ENCODE data around the gene LRRC25. TPM values are rescaled to one million over a fixed set of nuclear protein-coding genes. Genes with fewer than 3 reads are reported as not detected.
"Not testable (repeated sequence)": the region's sequence is repeated elsewhere in the genome, so short reads cannot be mapped to it uniquely, and the experiment has no call there.

LRRC25 gene
- total RNA-seq, 1 donor from 2014 or later: not detected

DNA sequence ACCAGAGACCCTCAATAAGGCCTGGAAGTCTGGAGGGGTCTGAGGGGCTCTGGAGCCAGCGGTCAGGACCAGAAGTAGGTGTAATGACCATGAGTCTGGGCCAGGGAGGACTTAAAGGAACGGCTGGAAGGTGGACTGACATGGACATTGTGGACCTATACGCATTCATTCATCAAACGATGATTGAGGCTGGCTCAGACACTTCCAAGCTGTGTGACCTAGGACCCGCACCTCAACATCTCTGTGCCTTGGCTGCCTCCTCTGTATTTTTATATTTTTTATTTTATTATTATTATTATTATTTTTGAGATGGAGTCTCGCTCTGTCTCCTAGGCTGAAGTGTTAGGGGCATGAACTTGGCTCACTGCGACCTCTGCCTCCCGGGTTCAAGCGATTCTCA, 9.3 kb upstream of the LRRC25 start:
- intact Hi-C loops (cut with micrococcal nuclease): no loop called here

GRCh38 chr19:18405754-18406153, 8.3 kb upstream of the LRRC25 start:
- intact Hi-C loops (cut with micrococcal nuclease): not testable (repeated sequence)

DNA sequence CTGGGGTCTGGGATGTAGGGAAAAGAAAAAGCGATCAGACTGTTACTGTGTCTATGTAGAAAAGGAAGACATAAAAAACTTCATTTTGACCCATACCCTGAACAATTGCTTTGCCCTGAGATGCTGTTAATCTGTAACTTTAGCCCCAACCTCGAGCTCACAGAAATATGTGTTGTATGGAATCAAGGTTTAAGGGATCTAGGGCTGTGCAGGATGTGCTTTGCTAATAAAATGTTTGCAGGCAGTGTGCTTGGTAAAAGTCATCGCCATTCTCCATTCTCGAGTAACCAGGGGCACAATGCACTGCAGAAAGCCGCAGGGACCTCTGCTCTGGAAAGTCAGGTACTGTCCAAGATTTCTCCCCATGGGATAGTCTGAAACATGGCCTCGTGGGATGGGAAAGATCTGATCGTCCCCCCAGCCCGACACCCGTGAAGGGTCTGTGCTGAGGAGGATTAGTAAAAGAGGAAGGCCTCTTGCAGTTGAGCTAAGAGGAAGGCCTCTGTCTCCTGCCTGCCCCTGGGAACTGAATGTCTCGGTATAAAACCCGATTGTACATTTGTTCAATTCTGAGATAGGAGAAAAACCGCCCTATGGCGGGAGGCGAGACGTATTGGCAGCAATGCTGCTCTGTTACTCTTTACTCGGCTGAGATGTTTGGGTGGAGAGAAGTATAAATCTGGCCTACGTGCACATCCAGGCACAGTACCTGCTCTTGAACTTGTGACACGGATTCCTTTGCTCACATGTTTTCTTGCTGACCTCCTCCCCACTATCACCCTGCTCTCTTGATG, 5.2 kb upstream of the LRRC25 start:
- intact Hi-C loops (cut with micrococcal nuclease): not testable (repeated sequence)

DNA sequence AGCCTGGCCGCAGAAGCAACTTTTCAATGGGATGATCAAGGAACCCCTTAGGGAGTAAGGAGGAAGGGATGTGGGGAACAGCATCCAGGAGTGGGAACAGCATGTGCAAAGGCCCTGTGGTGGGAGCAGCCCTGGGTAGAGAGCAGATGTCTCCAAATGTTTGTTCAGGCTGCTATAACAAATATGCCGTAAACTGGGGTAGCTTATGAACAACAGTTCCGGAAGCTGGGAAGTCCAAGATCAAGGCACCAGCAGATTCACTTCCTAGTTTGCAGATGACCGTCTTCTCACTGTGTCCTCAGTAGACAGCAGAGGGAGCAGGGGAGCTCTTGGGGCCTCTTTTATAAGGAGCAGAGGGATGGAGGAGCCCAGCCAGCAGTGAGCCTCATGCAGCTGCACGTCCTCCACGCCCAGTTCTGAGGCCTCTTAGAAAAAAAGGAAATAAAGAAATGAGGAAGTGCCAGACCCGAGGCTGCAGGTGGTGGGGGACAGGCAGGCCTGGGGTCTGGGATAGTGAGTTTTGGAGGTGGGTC, 4.2 kb upstream of the LRRC25 start:
- intact Hi-C loops (cut with micrococcal nuclease): no loop called here

- intact Hi-C loops (cut with micrococcal nuclease): no loop called here
Observed at GRCh38 chr19:18399008-18399407, 1.6 kb upstream of the LRRC25 start.

DNA sequence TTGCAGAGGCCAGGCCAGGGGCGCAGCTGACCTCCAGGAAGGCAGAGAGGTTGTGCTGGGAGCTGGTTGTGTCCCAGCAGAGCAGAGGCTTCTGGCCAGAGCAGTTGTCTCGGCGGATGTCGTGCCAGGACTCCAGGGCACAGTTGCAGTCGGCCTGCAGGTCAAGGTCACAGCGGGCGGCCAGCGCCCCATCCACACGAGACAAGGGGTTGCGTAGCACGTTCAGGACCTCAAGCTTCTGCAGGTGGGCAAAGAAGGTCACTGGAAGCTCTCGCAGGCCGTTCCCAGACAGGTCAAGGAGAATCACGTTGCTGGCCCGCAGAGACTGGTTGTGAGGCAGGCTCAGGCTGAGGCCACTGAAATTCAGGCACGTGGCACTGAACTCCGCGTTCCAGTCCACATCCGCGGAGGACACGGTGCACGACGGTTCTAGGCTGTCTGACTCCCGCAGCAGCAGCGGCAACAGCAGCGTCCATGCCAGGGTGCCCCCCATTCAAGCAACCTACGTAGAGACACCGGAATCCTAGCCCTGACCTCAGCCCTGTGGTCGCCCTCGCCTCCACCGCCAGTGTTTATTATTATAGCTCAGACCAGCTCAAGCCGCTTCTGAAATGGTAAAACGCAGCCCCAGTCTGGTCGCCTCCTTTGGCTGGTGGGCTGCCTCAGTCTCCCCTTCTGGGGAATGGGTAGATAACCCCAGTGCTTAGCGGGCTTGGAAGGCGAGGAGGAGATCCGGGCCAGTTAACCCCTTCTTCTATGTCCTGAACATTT, 766 bp downstream of the LRRC25 start:
- intact Hi-C loops (cut with micrococcal nuclease): no loop called here

- intact Hi-C loops (cut with micrococcal nuclease): no loop called here
Observed at GRCh38 chr19:18393836-18394235, 3.6 kb downstream of the LRRC25 start.

GRCh38 chr19:18392926-18393325, 4.5 kb downstream of the LRRC25 start:
- intact Hi-C loops (cut with micrococcal nuclease): no loop called here

GRCh38 chr19:18392417-18392816, 5.0 kb downstream of the LRRC25 start:
- intact Hi-C loops (cut with micrococcal nuclease): no loop called here

GRCh38 chr19:18391509-18392075, 5.8 kb downstream of the LRRC25 start:
- intact Hi-C loops (cut with micrococcal nuclease): no loop called here

DNA sequence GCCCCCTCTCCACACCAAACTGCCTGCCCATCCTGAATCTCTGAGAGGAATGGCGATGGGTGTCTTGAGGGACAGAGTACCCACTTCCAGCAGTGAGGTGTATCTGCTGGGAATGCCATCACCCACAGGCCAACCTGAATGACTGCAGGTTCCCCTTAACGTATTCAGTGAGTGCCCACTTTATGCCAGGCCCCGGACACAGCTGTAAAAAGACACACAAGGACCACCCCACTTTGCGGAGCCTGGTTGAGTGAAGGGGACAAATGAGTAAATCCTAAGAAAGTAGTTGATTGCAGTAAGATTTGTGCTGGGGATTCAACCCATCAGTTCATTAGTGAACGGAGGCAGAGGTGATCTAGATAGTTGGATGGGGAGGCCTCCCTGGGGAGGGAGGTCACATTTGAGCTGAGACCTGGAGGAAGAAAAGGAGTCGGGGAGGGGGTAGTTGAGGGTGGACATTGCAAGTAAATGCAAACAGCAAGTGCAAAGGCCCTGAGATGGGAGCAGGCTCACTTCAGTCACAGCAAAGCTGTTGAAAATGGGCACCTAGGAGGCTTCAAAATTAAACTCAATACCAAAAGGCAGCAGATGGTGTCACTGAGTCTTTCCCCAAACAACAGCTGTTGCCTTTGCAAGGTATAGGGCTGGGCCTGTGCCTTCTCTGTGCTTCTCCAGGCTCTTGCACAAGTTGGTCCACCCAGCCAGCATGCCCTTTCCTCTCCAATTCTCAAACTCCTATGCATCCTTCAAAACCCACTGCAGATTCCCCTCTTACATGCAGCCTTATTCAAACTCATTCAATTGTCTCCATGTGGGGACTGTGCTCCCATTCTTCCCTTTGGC, 7.1 kb downstream of the LRRC25 start:
- intact Hi-C loops (cut with micrococcal nuclease): no loop called here

GRCh38 chr19:18389726-18390064, 7.7 kb downstream of the LRRC25 start:
- intact Hi-C loops (cut with micrococcal nuclease): no loop called here

DNA sequence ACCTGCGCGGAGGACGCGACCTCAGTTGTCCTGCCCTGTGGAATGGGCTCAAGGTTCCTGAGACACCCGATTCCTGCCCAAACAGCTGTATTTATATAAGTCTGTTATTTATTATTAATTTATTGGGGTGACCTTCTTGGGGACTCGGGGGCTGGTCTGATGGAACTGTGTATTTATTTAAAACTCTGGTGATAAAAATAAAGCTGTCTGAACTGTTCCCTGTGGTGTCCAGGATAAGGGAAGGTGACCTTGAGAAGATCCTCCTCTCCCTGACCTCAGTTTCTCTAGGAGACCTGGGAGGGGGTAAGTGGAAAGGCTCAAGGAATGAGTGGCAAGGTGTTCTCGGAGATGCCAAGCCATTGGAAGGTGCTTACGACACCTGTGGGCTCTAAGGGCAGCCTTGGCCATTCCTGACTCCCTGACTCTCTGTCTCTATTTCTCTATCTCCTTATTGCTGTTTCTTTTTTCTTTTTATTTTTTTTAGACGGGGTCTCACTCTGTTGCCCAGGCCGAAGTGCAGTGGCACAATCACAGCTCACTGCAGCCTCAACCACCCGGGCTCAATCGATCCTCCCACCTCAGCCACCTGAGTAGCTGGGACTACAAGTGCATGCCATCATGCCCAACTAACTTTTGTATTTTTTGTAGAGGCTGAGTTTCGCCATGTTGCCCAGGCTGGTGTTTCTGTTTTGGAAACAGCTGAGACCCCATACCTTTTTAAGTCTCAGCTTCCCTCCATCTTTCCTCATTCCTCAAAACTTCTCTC, 8.3 kb downstream of the LRRC25 start:
- intact Hi-C loops (cut with micrococcal nuclease): loop anchor here (1.0 kb wide), 1 partner anchor 21 kb away; no protein-coding TSS in a partner anchor

DNA sequence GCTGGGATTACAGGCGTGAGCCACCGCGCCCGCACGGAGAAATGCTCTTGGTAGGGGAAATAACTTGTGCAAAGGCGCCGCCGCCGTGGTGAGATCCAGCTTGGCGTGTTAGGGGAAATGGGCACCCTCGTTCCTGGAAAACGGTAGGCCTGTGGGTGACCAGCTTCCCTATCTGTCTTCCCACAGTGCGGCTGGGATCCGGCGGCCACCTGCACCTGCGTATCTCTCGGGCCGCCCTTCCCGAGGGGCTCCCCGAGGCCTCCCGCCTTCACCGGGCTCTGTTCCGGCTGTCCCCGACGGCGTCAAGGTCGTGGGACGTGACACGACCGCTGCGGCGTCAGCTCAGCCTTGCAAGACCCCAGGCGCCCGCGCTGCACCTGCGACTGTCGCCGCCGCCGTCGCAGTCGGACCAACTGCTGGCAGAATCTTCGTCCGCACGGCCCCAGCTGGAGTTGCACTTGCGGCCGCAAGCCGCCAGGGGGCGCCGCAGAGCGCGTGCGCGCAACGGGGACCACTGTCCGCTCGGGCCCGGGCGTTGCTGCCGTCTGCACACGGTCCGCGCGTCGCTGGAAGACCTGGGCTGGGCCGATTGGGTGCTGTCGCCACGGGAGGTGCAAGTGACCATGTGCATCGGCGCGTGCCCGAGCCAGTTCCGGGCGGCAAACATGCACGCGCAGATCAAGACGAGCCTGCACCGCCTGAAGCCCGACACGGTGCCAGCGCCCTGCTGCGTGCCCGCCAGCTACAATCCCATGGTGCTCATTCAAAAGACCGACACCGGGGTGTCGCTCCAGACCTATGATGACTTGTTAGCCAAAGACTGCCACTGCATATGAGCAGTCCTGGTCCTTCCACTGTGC, 9.1 kb downstream of the LRRC25 start:
- intact Hi-C loops (cut with micrococcal nuclease): loop anchor here (1.0 kb wide), 1 partner anchor 22 kb away; no protein-coding TSS in a partner anchor

GRCh38 chr19:18386543-18387271, 10.7 kb downstream of the LRRC25 start:
- intact Hi-C loops (cut with micrococcal nuclease): no loop called here

DNA sequence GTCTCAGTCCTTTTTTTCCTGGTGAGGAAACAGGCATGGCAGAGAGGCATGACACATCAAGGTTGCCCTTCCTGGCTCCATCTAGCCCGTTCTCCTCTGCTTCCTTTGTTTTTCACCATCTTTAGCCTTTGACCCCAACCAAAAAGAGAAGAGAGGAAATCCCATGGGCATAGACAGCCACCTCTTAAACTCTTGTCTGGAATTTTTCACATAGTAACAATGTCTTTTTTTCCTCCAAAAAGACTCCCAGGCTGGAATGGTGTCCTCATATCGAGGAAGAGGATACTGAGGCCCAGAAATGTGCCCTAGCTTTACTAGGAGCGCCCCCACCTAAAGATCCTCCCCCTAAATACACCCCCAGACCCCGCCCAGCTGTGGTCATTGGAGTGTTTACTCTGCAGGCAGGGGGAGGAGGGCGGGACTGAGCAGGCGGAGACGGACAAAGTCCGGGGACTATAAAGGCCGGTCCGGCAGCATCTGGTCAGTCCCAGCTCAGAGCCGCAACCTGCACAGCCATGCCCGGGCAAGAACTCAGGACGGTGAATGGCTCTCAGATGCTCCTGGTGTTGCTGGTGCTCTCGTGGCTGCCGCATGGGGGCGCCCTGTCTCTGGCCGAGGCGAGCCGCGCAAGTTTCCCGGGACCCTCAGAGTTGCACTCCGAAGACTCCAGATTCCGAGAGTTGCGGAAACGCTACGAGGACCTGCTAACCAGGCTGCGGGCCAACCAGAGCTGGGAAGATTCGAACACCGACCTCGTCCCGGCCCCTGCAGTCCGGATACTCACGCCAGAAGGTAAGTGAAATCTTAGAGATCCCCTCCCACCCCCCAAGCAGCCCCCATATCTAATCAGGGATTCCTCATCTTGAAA, 11.5 kb downstream of the LRRC25 start, which contains the start of gene GDF15:
Gene GDF15 (plus strand): TSS at position 484 of the 868 bp plus-strand sequence. CDS start 32 bp downstream, at position 516.
- intact Hi-C loops (cut with micrococcal nuclease): no loop called here

DNA sequence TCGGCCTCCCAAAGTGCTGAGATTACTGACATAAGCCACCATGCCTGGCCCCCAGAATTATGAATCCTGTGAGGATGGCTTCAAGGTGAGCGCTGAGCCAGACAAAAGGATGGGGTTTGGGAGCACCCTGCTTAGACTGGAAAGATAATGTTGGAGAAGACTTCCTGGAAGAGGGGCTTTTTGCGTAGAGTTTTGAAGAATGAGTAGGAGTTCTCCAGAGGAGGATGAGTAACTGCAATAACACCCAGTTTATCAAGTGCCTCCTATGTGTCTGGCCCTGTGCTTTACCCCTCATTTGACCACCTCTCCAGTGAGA, 12.1 kb downstream of the LRRC25 start:
- intact Hi-C loops (cut with micrococcal nuclease): no loop called here

DNA sequence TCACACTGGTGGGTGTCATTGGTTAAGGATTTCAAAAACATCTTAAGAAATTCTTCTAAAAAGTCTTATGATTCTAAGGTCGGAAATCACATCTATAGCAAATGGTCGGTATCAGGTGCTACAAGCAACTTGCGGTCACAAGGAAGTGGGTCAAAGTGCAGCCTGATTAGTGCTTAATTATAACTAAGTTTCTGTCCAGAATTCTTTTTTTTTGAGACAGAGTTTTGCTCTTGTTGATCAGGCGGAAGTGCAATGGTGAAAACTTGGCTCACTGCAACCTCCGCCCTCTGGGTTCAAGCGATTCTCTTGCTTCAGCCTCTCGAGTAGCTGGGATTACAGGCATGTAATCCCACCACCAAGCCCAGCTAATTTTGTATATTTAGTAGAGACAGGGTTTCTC, 12.6 kb downstream of the LRRC25 start:
- intact Hi-C loops (cut with micrococcal nuclease): no loop called here

Data from T-helper 2 cell treated with Interferon-gamma antibody and Interleukin-4, amounts not matched to agents 100 ng/mL and 5 ng/mL, for 36 hours (primary cell).